ENCODE measurements around the gene ADARB1.

GRCh38 chr21:45100866-45101265, 26.5 kb downstream of the ADARB1 start:
- TF ChIP-seq POLR2A (IDR thresholded peaks at IDR 0.05; ENCODE audit: low read depth) = no peak
- no peak for TF ChIP-seq EP300 (IDR thresholded peaks at IDR 0.05)
- TF ChIP-seq CTCF (IDR thresholded peaks at IDR 0.05) = no peak
